ENCODE data around the gene FKBP1A. TPM values are rescaled to one million over a fixed set of nuclear protein-coding genes. Genes with fewer than 3 reads are reported as not detected.

Gene FKBP1A
- total RNA-seq, 1 experiment from 2014 or later = 196 TPM

- no peak overlapping the region for H3K23ac ChIP-seq (ENCODE audit: insufficient read length, low read depth, low read length)
- H3K27ac Mint-ChIP-seq = no peak overlapping the region
- H3K4me2 ChIP-seq (ENCODE audit: insufficient read depth, insufficient read length, low read length) = no peak overlapping the region
- no peak overlapping the region for H3K4ac ChIP-seq (ENCODE audit: low read depth, low read length)
- no peak overlapping the region for H2BK5ac ChIP-seq (ENCODE audit: insufficient read length, low read length)
- H3K4me3 Mint-ChIP-seq = no peak overlapping the region
- H3K9ac ChIP-seq (ENCODE audit: extremely low read depth, insufficient read length, low read length) = no peak overlapping the region
- no peak overlapping the region for H3K18ac ChIP-seq (ENCODE audit: insufficient read length, low read depth, low read length)
- H3K79me1 ChIP-seq (ENCODE audit: insufficient read depth, low read depth, low read length, poor library complexity, severe bottlenecking) = peaks cover 27% of the 10 kb centered on the region
- H4K8ac ChIP-seq (replicated peaks; ENCODE audit: insufficient read length, low read depth, low read length) = no peak overlapping the region
- no peak overlapping the region for H3T11ph ChIP-seq (ENCODE audit: low read length)
- no peaks in the 10 kb centered on the region for H3K27me3 Mint-ChIP-seq (ENCODE audit: low read depth)
- H3K56ac ChIP-seq (ENCODE audit: insufficient read length, low read depth, low read length) = no peak overlapping the region
- WGBS (ENCODE audit: extremely low coverage, insufficient read length, low lambda C conversion rate) = no CpG with 5 or more reads among the region's 7 CpGs
- peaks cover 41% of the 10 kb centered on the region for H3K79me2 ChIP-seq (ENCODE audit: insufficient read depth, low read length)
- no peak overlapping the region for H2BK12ac ChIP-seq (ENCODE audit: insufficient read length, low read depth, low read length)
- no peaks in the 10 kb centered on the region for H4K20me1 ChIP-seq (ENCODE audit: control insufficient read depth, insufficient read depth, insufficient read length)
- DNase-seq = no peak
- no peak overlapping the region for H4K5ac ChIP-seq (ENCODE audit: insufficient read length, low read depth, low read length)
- H3K27ac ChIP-seq (ENCODE audit: insufficient read length, low read depth, low read length) = no peak overlapping the region
- no peaks in the 10 kb centered on the region for H3K23me2 ChIP-seq (ENCODE audit: insufficient read length, low read depth, low read length, poor library complexity, severe bottlenecking)
- H3K4me1 Mint-ChIP-seq = peaks cover 29 to 39% of the 10 kb centered on the region in 2 experiments
- no peak for TF ChIP-seq CTCF (conservative IDR thresholded peaks at IDR 0.05)
- peaks cover 9 to 31% (median 20%) of the 10 kb centered on the region in 3 experiments; a peak in 6 of 7 replicates for H3K36me3 Mint-ChIP-seq (ENCODE audit: insufficient read depth in 1 of 3, low read depth in 3 of 3)
- no peak overlapping the region for H2BK20ac ChIP-seq (ENCODE audit: low read depth, low read length, poor library complexity, severe bottlenecking)
- peaks cover 6% of the 10 kb centered on the region for H3K4me1 ChIP-seq (ENCODE audit: insufficient read depth, low read length)
- H3K9me3 ChIP-seq (ENCODE audit: control insufficient read depth, low read depth, low read length) = no peaks in the 10 kb centered on the region
- H2BK15ac ChIP-seq (ENCODE audit: low read depth, low read length) = no peak overlapping the region
- H2AFZ ChIP-seq (ENCODE audit: low read length) = no peak overlapping the region
- H3K14ac ChIP-seq (ENCODE audit: insufficient read depth, low read length) = no peak overlapping the region
- no peak overlapping the region for H4K91ac ChIP-seq (ENCODE audit: insufficient read length, low read depth, low read length)
- no peaks in the 10 kb centered on the region for H3K27me3 ChIP-seq (ENCODE audit: insufficient read depth, low read length)
- no peaks in the 10 kb centered on the region for H3K9me3 Mint-ChIP-seq
- no peak overlapping the region for H2BK120ac ChIP-seq (ENCODE audit: low read depth, low read length, poor library complexity, severe bottlenecking)
- H2AK5ac ChIP-seq (ENCODE audit: insufficient read length, low read length) = no peak overlapping the region
Observed at GRCh38 chr20:1376408-1377270, 16.2 kb downstream of the FKBP1A start.

Data from H9 (cell line).